Measurements from ENCODE around the gene SH3PXD2A.

- TF ChIP-seq CTCF (conservative IDR thresholded peaks at IDR 0.05) (no peak), ZFX (IDR thresholded peaks at IDR 0.05) (no peak)
These were observed 163.5 kb downstream of the SH3PXD2A start for GRCh38 chr10:103691723-103692435.

Measured in C4-2B (cell line).